ENCODE measurements around the gene ERP44.
"Not testable (repeated sequence)": the region's sequence is repeated elsewhere in the genome, so short reads cannot be mapped to it uniquely, and the experiment has no call there.

The ERP44 gene

DNA sequence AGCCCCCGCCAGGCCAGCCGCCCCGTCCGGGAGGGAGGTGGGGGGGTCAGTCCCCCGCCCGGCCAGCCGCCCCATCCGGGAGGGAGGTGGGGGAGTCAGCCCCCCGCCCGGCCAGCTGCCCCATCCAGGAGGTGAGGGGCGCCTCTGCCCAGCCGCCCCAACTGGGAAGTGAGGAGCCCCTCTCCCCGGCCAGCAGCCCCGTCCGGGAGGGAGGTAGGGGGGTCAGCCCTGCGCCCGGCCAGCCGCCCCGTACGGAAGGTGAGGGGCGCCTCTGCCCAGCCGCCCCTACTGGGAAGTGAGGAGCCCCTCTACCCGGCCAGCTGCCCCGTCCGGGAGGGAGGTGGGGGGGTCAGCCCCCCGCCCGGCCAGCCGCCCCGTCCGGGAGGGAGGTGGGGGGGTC is 30.8 kb downstream of the ERP44 start:
- DNase-seq (ENCODE audit: low spot score) = not testable (repeated sequence)

DNA sequence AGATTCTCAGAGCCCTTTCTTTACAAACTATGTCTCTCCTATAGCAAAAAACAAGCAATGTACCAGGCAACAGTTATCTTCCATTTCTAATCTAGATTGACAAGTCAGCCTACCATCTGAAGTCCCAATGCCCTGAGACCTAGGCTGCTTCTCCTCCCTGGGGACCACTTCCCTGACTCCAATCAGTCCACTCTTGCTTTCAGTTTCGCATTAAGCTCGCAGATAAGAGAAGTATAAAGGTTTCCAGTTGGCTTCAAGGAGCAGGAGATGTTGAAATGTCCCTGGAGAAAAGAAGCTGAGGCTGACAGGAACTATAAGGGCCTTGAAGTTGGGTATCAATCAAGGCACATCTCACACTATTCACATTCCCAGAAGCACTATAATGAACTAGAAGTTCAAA is 32.3 kb downstream of the ERP44 start:
- no peak for DNase-seq (ENCODE audit: low spot score)

DNA sequence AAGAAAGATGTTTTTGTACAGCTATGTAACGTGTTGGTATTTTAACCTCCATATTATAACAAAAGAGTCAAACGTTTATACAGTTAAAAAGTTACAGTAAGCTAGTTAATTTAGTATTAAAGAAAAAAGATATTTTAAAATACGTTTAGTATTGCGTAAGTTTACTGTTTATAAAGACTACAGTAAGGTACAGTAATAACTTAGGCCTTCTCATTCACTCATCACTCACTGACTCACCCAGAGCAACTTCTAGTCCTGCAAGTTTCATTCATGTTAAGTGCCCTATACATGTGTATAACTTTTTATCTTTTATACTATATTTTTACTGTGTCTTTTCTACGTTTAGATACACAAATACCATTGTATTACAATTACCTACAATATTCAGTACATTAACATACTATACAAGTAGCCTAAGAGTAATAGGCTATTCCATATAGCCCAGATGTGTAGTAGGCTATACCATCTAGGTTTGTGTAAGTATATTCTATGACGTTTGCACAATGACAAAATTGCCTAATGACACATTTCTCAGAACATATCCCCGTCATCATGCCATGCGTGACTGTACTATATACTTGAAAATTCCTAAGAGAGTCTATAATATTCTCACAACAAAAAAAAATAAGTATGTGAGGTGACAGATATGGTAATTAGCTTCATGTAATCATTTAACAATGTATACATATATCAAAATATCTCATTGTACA is 33.8 kb downstream of the ERP44 start:
- no peak for DNase-seq (ENCODE audit: low spot score)

DNA sequence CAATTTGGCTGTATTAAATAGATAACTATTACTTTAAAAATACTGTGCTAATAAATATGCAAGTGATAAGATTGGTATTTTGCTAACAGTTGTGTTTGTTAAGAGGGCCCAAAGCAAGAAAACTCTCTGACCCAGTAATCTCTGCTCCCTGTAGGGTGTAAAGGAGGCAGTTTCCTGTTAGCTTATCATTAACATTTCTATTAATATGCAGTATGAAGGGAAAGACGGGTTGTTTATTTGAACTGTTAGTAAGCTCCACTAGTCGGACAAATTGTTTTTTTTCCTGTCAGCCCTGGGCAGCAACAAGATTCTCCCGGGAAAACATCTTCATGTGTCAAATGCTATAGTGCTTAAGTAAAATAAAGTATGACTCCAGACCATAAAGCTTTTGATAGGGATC is 35.6 kb downstream of the ERP44 start:
- no peak for DNase-seq (ENCODE audit: low spot score)

DNA sequence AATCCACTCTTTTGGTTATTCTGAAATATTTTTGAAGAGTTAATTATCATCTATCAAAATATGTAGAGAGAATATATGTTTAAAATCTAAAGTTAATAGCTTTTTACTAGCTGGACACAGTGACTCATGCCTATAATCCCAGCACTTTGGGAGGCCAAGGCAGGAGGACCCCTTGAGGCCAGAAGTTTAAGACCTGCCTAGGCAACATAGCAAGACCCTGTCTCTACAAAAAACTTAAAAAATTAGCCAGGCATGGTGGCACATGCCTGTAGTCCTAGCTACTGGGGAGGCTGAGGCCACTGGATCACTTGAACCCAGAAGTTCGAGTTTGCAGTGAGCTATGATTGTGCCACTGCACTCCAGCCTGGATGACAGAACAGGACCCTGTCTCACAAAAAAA is 36.1 kb downstream of the ERP44 start:
- not testable (repeated sequence) for DNase-seq (ENCODE audit: low spot score)

DNA sequence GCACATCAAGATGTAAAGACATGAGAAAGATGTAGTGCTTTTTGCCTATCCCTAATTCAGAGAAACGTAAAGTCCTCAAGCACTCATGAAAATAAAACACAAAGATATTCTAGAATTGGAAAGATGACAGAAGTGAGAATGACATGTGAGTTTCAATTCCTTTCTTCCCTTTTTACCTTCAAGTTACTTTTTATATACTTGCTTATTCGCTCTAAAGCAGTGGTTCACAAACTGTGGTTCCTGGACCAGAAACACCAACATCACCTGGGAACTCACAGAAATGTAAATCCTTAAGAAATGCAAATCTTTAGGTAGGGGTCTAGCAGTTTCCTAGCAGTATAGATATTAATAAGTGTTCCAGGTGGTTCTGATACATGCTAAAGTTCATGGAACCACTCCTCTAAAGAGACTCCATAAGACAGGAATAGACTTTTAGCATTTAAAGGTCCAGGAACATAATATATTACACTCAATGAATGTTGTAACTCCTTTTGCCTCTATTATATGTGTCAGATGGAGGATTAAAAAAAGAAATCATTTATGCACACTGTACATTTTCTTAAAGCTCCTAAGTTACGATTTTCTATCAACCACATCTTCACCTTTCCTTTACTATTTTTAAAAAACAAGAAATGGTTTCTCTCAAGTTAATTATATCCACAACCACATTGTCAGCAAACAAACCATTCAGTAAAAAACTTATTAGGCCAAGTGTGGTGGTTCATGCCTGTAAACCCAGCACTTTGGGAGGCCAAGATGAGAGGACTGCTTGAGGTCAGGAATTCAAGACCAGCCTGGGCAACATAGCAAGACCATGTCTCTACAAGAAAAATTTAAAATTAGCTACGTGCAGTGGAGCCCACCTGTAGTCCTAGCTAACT is 39.9 kb downstream of the ERP44 start:
- DNase-seq (ENCODE audit: low spot score) = no peak

DNA sequence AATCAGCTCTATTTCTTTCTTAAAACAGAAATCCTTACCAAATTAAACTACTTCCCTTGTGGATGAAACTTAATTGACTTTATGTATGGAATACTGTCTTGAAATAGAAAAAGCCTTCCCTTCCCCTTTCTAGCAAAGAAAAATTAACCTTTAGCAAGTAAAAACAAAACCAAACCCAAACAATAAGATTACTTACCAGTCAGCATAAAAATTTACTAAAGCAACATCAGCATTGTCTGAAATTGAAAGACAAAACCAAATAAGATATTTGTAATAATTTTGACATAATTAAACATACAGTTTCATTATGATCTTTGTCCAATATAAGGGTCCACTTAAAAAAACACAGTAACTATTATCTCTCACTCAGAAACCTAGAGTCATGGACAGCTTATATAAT is 41.2 kb downstream of the ERP44 start:
- DNase-seq (ENCODE audit: low spot score) = no peak

DNA sequence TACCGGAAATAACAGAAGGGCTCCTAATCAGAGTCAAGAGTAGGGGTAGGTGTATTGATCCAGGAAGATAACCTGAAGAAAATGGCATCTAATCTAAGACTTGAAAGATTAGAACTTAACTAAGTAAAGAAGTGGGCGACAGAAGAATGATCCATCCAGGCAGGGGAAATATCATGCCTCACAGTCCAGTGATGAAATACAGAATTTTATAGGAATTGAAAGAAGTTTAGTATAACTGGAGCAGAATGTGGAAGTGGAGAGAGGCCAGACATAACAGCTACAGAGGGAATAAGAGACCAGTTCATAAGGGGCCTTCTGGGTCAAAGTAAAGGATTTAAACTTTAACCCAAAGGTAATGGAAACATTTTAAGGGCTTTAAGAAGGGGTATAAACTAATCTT is 42.2 kb downstream of the ERP44 start:
- DNase-seq (ENCODE audit: low spot score) = no peak

DNA sequence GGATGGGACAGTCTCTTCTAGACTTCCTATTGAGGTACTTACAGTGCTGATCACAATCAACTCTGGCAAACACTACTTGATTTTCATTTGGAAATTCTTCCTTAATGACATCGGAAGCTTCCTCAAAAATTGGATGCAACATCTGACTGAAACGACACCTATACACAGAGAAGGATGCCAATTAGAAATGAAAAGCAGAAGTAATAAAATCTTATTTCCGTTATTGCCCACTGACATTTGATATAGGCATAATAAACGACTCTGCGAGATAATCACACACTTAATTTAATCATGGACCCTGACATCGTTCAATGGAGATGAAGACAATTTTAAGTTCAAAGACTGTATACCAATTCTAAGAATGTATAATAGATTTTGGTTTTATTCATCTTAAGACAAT is 46.4 kb downstream of the ERP44 start:
- DNase-seq (ENCODE audit: low spot score) = no peak

DNA sequence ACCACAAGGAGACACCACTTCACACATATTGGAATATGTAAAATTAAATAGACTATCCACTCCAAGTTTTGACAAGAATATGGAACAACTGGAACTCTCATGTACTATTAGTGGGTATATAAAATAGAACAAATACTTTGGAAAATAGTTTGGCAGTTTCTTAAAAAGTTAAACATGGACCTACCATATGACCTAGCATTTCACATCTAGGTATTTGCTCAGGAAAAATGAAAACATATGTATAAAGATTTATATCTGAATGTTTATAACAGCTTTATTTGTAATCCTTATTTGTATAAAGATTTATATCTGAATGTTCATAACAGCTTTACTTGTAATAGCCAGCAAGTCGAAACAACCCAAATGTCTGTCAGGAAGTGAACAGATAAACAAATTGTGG is 49.2 kb downstream of the ERP44 start:
- no peak for DNase-seq (ENCODE audit: low spot score)

DNA sequence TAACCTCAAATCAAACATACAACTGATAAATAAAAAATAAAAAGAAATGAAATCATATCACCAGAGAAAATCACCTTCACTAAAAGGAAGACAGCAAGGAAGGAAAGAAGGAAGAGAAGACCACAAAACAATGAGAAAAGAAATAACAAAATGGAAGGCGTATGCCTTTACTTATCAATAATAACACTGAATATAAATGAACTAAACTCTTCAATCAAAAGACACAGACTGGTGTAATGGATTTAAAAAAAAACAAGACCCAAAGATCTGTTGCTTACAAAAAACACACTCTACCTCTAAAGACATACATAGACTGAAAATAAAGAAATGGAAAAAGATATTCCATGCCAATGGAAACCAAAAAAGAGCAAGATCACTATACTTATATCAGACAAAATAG is 60.3 kb downstream of the ERP44 start:
- DNase-seq (ENCODE audit: low spot score) = no peak

DNA sequence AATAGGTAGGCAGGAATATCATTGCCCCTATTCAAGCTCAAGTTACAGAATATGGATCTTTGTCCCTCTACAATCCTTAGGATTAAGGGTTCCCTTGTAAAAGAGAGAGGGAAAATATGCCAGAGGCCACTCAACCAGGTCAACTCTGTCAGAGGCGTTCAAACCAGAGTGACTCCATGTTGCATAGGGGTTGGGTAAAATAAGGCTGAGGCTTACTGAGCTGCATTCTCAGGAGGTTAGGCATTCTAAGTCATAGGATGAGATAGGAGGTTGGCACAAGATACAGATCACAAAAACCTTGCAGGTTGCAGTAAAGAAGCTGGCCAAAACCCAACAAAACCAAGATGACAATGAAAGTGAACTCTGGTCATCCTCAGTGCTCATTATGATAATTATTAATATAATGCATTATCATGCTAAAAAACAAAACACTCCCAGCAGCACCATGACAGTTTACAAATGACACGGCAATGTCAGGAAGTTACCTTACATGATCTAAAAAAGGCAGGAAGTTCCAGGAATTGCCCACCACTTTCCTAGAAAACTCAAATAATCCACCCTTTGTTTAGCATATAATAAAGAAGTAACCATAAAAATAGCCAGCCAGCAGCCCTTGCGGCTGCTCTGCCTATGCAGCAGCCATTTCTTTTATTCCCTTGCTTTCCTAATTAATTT is 64.8 kb downstream of the ERP44 start:
- DNase-seq (ENCODE audit: low spot score) = peak; percentile 4

DNA sequence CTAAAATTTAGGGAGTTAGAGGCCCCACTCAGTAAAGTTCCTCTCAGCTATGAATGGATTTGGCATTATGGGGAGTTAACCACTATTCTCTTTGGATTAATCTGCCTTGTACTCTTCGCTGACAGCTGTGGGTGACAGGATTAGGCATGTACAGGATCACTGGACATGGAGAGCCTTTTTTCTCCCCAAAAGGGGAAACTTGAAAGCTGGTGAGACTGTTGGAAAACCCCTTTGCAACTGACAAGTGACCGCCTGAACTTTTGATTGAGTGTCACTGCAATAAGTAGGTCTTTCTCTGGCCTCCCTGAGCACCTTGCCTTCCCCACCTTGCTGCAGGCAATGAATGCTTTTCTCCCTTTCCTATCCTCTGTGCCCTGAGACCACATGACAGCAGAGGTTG is 68.3 kb downstream of the ERP44 start:
- DNase-seq (ENCODE audit: low spot score) = no peak

DNA sequence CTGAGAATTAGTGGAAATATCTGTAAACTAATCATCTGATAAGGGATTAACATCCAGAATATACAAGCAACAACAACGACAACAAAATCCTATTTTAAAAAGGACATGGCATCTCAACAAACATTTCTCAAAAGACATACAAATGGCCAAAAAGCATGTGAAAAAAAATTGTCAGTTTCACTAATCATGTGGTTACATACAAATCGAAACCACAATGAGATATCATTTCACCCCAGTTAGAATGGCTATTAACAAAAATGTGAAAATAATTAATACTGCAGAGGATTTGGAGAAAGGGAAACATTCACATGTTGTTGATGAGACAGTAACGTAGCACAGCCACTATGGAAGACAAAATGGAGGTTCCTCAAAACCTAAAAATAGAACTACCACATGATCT is 69.5 kb downstream of the ERP44 start:
- no peak for DNase-seq (ENCODE audit: low spot score)

DNA sequence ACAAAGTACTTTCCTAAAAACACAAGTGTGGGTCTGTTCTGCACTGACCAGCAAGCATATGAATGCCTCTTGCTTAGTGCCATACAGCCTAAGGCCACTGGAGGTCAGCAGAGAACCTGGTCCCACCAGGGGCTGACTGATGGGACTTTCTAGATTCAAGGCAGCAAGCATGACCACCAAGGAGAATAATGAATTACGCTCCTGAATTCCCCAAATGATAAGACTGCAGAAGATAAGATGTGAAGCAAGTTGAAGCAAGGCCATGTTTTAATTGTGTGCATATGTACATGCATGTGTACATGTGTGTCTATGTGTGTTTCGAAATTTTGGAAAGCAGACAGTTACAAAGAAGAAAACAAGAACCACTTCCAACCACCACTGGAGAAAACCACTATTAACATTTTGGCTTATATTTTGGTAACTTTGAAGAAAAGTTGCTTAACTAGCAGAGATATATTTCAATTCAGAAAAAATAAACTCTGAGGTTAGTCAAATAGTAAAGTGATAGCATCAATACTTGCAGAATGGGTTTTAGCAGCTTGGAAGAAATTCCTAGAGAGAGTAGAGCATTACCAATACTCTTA is 70.5 kb downstream of the ERP44 start:
- peak; percentile 73 for DNase-seq (ENCODE audit: low spot score)

DNA sequence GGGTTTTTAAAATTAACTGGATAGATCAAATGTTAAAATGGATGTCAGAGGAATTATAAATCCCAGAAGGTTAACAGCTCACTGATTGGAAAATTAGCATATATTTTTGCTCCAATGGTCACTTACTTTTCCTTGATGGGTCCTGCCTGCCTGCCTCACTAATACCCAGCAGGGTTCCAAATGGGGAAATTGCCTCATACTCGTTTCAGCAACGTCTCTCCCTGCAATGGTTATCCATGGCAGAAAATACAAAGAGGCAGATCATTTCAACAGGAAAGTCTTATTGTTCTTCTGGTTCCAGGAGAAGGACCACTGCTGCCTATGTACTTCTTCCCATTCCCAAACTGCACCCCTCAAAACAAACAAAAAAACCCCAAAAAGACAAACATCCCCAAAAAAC is 71.3 kb downstream of the ERP44 start:
- DNase-seq (ENCODE audit: low spot score) = no peak

DNA sequence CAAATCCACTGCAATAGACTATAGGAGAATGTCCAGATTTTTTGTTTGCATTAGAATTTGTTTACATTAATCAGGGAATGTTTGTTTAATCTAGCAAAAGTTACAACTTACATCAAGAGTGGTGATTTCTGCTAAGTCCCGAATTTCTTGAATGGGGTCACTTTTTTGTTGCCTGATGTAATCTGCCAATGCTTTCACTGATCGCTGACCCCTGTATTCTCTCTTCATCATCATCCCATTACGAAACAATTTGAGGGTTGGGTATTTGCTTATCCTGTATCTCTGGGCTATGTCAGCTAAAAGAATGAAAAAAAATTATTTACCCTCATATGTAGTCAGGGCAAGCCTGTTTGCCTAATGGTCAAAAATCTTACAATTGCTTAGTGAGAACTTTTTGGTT is 76.9 kb downstream of the ERP44 start:
- no peak for DNase-seq (ENCODE audit: low spot score)

DNA sequence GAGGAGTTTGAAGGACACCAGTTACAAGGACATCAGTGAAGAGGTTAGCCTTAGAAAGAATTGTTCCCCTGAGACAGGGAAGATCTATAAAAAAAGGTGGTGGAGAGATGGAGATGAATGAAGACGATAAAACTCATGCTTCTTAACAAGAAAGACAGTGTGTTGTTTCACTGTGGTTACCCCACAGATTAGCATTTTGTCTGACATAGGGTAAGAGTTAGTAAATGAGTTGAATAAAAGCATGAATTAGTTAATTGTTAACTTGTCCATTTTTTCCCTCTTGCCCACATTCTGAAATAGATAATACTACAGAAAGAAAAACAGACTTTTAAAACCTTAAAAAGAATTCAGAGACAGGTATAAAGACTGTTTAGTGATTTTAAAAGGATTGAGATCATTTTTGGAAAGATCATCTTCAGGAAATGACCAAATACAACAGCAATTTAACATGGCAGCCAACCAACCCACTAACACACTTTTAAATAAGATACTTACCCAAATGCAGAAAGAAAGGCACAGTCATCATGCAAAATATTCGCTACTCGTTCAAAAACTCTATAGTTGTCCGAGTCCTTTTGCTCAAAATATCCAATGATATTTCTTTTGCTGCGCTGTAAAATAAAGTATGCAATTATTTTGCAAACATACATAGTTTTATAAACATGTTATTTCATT is 78.5 kb downstream of the ERP44 start:
- no peak for DNase-seq (ENCODE audit: low spot score)

DNA sequence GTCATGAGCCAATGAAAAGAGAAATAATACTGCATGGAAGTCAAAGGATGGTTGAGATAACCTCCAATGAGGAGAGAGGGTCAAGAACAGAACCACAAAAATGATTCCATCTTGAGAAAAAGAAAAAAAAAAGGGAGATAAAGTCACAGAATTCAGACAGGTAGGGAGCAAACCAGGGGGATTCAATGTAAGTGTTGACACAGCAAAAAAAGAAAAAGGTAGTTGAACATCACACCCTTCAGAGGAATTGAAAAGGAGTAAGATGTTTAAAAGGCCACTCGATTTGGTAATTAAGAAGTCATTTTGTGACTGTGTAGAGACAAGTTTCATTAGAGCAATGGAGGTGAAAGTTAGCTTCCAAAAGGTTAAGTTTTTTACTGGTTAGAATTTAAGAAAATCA is 79.3 kb downstream of the ERP44 start:
- DNase-seq (ENCODE audit: low spot score) = no peak

DNA sequence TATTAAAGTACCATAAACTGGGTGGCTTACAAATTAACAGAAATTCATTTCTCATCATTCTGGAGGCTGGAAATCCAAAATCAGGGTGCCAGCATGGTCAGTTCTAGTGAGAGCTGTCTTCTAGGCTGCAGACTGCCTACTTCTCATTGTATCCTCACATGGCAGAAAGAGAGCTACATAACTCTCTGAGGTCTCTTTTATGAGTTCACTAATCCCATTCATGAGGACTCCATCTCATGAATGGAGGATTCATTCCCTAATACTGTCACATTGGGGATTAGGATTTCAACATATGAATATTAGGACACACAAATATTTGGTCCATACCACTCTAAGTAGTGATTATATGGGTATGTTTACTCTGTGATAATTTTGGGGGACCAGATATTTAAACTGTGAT is 84.0 kb downstream of the ERP44 start:
- no peak for DNase-seq (ENCODE audit: low spot score)

DNA sequence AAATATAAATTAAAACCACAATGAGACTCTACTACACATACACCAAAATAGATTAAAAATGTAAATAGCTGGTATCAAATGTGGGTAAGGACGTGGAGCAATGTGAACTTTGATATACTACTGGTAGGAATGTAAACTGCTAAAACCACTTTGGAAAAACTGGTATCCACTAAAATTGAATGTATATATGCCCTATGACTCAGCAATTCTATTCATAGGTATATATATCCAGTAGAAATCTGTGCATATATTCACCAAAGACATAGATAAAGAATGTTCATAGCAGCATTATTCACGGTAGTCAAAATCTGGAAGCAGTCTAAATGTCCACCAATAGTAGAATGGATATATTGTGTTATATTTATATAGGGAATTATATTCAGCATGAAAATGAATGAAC is 85.2 kb downstream of the ERP44 start:
- no peak for DNase-seq (ENCODE audit: low spot score)

DNA sequence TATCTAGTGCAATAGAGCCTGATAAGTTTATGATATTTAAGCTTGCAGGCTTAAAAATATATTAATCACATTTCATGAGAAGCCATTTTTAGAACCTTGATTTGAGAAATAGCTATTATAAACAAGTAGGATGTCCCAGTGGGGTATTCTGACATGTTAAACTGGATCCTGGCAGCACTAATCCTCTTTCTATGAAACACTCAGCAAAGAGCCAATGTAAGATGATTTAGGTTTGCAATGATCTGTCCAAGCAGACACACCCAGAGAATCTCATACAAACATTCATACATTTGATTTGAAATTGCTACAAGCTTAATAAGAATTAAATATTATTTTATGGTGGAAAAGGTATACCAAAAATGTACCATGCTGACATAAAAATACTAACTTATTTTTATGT is 86.5 kb downstream of the ERP44 start:
- DNase-seq (ENCODE audit: low spot score) = no peak

Data from activated CD4-positive, alpha-beta T cell treated with anti-CD3 and anti-CD28 coated beads, Interleukin-2, Interleukin-4, amounts not matched to agents 100 ng/mL and 50 ng/mL, durations not matched to agents 16 hours and 8 hours (primary cell).